Activated CD4-positive, alpha-beta T cell treated with anti-CD3 and anti-CD28 coated beads for 4 hours (primary cell): ENCODE data around the gene PNMA8A.
A peak's percentile ranks its signal among the peaks of the same experiment; 100 is the strongest.

ENCODE experiments used
- DNase-seq, 2 donors: peaks; one replicate each; pipeline ENCODE4 v3.0.0-alpha.2; 2020

Gene PNMA8A

GRCh38 chr19:46491975-46492682, 20.8 kb upstream of the PNMA8A start:
- no peak for DNase-seq

GRCh38 chr19:46490774-46491173, 19.4 kb upstream of the PNMA8A start:
- DNase-seq: no peak

DNA sequence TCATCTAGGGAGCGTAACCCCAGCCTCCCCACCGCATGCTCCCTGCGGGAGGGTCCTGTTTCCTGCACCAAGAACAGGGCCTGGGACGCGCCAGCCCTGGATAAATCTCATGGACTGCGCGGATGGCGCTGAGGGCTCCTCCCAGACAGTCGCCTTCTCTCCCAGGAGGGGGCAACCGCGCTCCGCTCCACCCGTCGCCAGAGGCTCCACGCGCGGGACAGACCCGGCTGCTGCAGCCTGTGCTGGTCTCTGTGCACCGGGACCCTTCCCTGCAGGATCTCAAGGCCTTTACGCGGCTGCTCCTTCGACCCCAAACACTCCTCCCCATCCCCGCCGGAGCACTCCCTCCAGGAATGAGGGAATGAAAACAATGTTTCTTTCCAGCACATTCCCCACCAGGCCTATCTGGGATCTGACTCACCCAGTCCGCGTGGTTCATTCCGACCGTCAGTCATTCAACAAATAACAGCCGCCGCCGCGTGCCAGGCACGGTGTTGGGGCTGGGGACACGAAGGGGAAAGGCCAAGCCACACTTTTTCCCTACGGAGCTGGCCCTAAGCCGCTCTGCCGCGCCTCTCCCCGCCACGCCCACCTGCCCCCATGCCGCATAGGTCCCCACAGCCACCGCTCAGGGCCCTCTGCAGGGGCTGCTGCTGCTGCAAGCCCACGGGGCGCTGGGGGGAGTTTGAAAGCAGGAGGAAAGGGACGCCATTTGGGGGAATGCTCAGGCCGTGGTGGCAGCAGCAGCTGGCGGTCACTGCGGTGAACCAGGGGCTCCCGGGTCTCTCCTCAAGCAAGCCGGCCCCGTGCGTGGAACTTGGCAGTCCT, 18.3 kb upstream of the PNMA8A start:
- DNase-seq: no peak

DNA sequence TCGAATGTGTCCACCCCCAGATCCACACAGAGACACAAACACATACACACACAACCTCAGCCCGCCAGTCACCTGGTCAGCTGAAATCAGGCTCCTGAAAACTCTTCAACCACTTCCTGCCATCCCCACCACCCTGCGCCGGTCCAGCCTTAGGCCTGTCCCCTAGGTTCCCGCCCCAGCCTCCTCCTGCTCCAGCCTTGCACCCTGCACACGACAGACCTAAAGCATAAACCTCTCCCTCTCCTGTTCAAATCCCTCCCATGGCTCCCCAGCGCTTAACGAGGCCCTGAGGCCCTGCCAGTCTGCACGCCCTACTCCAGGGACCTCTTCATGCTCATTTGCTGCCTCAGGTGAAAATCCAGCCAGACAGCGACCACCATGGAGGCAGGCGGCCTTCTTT, 17.2 kb upstream of the PNMA8A start:
- no peak for DNase-seq

GRCh38 chr19:46487802-46488445, 16.6 kb upstream of the PNMA8A start:
- peak; percentile 67 to 77 for DNase-seq

- DNase-seq: no peak
These were observed 15.9 kb upstream of the PNMA8A start for GRCh38 chr19:46487178-46487801.

DNA sequence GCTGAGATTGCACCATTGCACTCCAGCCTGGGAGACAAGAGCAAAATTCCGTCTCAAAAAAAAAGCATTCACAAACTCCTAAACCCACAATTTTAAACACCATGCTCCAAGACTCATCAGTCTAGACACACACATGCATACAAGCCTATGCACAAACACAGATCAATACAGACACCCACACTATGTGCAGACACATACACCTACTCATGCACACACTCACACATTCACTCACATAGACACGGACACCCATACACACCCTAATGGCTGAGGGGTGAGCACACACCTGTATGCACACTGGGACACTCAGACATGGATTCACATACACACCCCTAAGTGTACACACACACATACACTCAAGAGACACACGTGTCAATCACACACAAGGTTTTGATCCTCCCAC, 15.0 kb upstream of the PNMA8A start:
- DNase-seq: no peak

DNA sequence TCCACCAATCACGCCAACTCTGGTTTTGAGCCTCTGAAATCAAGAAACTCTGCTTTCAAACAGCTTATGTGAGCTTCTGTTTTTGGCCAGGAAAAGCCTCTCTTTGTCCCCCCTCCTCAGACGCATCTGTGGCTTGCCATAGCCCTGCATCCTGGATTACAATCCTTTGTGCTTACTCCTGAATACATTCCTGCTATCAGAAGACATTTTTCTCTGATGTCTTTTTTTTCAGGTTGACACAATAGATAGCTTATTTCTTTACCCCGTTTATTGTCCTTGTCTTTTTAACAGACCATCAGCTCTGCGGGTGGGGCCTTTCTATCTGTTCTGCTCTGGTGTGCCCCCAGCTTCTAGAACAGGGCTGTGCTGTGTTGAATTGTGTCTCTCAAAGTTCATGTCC, 13.3 kb upstream of the PNMA8A start:
- DNase-seq: no peak

DNA sequence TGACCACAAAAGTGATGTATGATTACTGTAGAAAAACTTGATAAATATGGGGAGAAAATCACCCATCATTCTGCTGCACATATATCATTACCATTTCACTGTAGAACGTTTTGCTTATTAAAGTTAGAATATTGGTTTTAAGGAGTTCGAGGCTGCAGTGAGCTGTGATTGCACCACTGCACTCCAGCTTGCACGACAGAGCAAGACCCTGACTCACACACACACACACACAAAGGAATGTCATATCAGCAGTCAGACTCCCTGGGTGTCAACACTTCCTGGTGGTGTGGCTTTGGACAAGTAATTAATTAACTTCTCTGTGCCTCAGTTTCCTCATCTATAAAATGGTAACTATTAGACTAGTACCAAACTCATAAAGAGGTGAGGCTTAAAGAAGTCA, 11.3 kb upstream of the PNMA8A start:
- no peak for DNase-seq

DNA sequence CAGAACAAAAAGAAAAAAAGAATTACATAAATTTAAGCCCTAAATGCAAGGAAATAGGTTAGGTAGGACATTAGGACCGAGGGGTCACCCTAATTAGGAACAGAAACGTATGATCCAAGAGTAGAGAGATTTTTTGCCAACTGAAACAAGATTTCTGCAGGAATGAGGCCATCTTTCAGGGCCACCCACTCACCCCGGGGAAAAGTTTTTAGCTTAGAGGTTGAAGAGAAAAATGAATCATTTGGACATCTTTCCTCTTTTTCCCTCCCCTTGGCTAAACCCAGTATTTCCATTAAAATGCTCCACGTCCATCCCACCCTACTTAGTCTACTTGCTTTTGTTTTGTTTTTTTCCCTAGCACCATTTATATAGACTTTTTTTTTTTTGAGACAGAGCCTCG, 10.6 kb upstream of the PNMA8A start:
- DNase-seq: no peak

GRCh38 chr19:46481223-46481848, 10.0 kb upstream of the PNMA8A start:
- DNase-seq: no peak

GRCh38 chr19:46480415-46480814, 9.1 kb upstream of the PNMA8A start:
- no peak for DNase-seq

GRCh38 chr19:46478356-46478986, 7.1 kb upstream of the PNMA8A start:
- no peak for DNase-seq

- no peak for DNase-seq
These were observed 4.6 kb upstream of the PNMA8A start for GRCh38 chr19:46475986-46476385.

- DNase-seq: no peak
These were observed 2.8 kb upstream of the PNMA8A start for GRCh38 chr19:46474211-46474610.

DNA sequence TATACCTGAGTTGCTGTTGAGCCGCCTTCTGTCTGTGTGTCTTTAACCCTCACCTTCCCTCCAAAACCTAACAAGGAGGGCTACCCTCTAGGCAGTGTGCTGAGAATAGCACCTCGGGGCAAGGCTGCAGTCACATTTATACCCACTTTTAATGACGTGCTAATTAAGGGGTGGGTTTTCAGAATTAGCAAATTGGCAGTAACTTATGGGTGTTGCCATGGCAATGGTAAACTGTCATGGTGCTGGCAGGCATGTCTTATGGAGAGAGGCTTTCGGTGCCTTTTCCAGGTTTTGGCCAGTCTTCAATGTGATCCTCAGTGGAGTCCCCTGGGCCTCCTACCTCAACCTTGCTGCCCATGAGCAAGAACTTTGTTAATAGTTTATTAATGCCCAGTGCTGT, 1.2 kb upstream of the PNMA8A start:
- DNase-seq: no peak

GRCh38 chr19:46471811-46472543, 614 bp upstream of the PNMA8A start:
- no peak for DNase-seq

DNA sequence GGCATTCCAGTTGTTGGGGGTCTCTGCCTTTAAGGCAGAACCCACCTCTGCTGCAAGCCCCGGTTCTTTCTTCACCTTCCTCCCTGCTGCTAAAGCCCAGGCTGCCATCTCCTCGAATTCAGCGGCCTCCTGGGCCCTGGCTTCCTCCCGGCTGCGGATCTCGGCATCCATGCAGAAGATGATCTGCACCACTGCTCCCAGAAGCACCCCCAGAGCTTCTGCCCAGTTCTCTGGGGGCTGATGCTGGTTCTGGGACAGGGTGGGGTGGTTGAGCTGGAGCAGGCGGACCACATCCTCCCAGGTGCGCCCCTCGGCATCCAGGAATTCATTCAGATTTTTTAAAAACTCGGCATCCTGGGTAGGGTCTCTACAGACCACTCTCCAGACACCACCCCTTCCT, 987 bp downstream of the PNMA8A start:
- DNase-seq: no peak

DNA sequence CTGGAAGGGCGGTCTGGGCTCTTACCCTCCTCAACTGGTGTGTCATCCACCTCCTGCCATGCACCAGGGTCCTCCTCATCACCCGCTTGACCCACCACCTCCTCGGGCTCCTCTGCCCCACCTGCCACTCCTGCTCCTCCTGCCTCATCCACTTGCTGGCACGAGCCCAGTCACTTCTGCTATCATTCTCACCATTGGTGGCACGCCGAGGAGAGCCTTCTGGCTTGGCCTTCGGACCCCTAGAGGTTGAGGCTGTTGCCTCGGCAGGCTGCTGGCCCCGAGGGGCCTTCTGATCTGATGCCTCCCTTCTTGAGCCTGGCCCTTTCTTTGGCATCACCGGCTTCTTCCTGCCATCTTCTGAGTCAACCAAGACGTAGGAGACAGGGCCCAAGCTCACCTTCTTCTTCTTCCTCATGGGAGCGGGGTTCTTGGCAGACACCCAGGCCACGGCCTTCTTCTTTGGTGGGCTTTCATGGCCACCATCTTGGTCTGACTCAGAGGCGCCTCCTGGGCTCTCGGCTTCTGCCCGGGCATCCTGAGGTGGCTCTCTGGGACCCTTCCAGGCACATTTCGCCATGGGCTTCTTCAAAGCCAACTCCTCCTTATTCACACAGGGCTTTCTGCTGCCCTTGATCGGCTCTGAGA, 1.7 kb downstream of the PNMA8A start:
- no peak for DNase-seq

GRCh38 chr19:46466536-46467196, 4.7 kb downstream of the PNMA8A start:
- no peak for DNase-seq

DNA sequence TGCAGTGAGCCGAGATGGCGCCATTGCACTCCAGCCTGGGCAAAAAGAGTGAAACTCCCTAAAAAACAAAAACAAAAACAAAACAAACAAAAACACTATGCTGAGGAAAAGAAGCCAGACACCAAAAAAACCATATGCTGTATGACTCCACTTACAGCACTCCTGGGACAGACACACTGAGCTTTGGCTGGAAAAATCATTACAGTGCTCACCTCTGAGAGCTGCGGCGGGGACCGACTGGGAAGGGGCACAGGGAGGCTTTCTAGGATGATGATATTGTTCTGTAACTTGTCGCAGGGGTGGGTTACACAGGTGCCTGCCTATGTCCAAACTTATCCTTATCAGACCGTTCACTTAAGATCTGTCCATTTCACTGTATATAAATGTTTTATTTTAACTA, 7.8 kb downstream of the PNMA8A start:
- DNase-seq: no peak
